ENCODE results near the gene NTM.

The NTM gene

DNA sequence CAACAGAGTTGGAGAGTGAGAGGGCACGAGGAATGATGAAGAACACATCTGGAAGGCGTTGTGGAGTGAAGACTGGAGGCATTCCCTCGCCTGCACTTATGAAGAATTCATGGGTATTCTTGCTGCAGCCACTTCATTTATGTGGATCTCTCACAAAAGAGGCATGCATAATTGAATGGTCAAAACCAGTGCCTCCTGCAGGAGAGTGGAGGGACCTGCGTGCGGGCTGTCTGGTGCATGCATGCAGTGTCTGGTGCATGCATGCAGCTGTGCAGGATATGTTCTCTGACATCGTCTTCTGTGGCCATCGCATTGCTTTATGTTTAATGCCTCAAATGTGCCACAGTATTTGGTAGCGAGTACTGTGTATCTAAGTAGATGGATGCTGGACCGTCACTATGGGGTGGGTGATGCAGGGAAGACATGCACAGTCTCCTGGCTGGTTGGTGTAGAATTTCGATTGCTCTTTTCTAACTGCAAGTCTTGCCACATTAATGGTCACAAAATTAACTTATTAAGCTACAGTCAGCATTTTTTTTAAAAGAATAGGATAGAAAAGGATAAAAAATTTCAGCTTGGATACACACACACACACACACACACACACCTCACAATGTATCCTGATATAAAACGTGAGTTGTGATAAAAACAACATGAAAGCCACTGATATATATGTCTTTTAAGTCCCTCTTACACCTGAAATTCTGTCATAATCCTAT is 20.9 kb upstream of the NTM start:
- H3K36me3 ChIP-seq (ENCODE audit: insufficient read depth, low read length) = no peaks in the 10 kb centered on the region
- H3K4me3 ChIP-seq (ENCODE audit: low read depth in 1 of 2, low read length in 2 of 2) = no peak overlapping the region
- H3K27ac ChIP-seq (ENCODE audit: low read depth, low read length) = no peak overlapping the region
- H3K27me3 ChIP-seq (ENCODE audit: control insufficient read depth in 1 of 2, insufficient read depth in 2 of 2, low read length in 2 of 2) = no peaks in the 10 kb centered on the region
- H3K9ac ChIP-seq (ENCODE audit: low read length) = no peak overlapping the region
- H3K4me1 ChIP-seq (ENCODE audit: insufficient read depth, low read length) = no peaks in the 10 kb centered on the region
- H3K9me3 ChIP-seq (ENCODE audit: low read length) = no peaks in the 10 kb centered on the region

- H3K4me1 ChIP-seq (ENCODE audit: insufficient read depth, low read length) = no peaks in the 10 kb centered on the region
Measured at GRCh38 chr11:131350872-131351271, 19.5 kb upstream of the NTM start.

DNA sequence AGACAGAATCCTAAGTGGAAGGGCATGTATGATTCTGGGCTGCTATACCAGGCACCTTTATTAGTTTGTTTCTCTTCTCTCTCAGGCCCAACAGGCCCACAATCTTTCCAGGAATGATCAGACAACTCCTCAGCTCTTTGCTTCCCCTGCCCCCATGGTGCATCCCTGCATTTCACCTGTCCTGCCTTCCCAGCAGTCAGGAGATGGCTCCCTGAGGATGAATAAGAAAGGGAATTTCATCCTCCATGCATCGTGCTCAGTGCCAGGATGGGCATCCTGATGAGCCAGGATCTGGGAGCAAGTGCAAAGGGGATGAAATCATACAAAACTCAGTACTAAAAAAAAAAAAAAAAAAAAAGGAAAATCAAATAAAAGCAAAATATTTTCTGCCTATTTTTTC is 18.6 kb upstream of the NTM start:
- Histone ChIP-seq H3K27me3 (ENCODE audit: control insufficient read depth in 1 of 2, insufficient read depth in 2 of 2, low read length in 2 of 2) (no peaks in the 10 kb centered on the region), H3K9me3 (ENCODE audit: low read length) (no peaks in the 10 kb centered on the region), H3K4me1 (ENCODE audit: insufficient read depth, low read length) (no peaks in the 10 kb centered on the region), H3K4me3 (ENCODE audit: low read depth in 1 of 2, low read length in 2 of 2) (no peak overlapping the region), H3K27ac (ENCODE audit: low read depth, low read length) (no peak overlapping the region), H3K9ac (ENCODE audit: low read length) (no peak overlapping the region), H3K36me3 (ENCODE audit: insufficient read depth, low read length) (no peaks in the 10 kb centered on the region)

More at GRCh38 chr11:131350872-131351271, 19.5 kb upstream of the NTM start:
- Histone ChIP-seq H3K4me3 (ENCODE audit: low read depth in 1 of 2, low read length in 2 of 2) (no peak overlapping the region), H3K9ac (ENCODE audit: low read length) (no peak overlapping the region), H3K27me3 (ENCODE audit: control insufficient read depth in 1 of 2, insufficient read depth in 2 of 2, low read length in 2 of 2) (no peaks in the 10 kb centered on the region), H3K36me3 (ENCODE audit: insufficient read depth, low read length) (no peaks in the 10 kb centered on the region), H3K9me3 (ENCODE audit: low read length) (no peaks in the 10 kb centered on the region), H3K27ac (ENCODE audit: low read depth, low read length) (no peak overlapping the region)

DNA sequence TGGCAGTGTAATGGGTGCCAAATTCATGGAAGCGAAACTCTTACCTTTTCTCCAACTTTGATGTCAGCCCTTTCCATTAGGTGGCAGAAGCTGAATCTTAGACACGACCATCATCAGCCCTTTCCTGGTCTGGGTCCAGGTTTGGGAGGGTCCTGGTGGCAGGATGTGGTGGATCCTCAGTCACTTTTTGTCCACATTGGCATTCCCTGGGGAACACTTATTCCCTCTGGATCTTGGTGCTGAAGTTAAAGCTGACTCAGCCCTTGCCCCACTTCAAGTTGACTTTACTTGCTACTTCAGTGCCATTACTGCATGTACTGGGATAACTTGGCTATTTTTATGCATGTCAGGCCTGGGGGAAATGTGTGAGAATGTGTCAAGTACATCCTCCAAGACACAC is 16.6 kb upstream of the NTM start:
- H3K27me3 ChIP-seq (ENCODE audit: control insufficient read depth in 1 of 2, insufficient read depth in 2 of 2, low read length in 2 of 2) = no peaks in the 10 kb centered on the region
- H3K36me3 ChIP-seq (ENCODE audit: insufficient read depth, low read length) = no peaks in the 10 kb centered on the region
- no peak overlapping the region for H3K27ac ChIP-seq (ENCODE audit: low read depth, low read length)
- H3K9ac ChIP-seq (ENCODE audit: low read length) = no peak overlapping the region
- H3K9me3 ChIP-seq (ENCODE audit: low read length) = no peaks in the 10 kb centered on the region
- no peaks in the 10 kb centered on the region for H3K4me1 ChIP-seq (ENCODE audit: insufficient read depth, low read length)
- no peak overlapping the region for H3K4me3 ChIP-seq (ENCODE audit: low read depth in 1 of 2, low read length in 2 of 2)

GRCh38 chr11:131354251-131354701 is 16.1 kb upstream of the NTM start:
- H3K27ac ChIP-seq (ENCODE audit: low read depth, low read length) = no peak overlapping the region
- H3K9me3 ChIP-seq (ENCODE audit: low read length) = no peaks in the 10 kb centered on the region
- no peaks in the 10 kb centered on the region for H3K27me3 ChIP-seq (ENCODE audit: control insufficient read depth in 1 of 2, insufficient read depth in 2 of 2, low read length in 2 of 2)
- H3K9ac ChIP-seq (ENCODE audit: low read length) = no peak overlapping the region
- no peak overlapping the region for H3K4me3 ChIP-seq (ENCODE audit: low read depth in 1 of 2, low read length in 2 of 2)
- H3K36me3 ChIP-seq (ENCODE audit: insufficient read depth, low read length) = no peaks in the 10 kb centered on the region
- H3K4me1 ChIP-seq (ENCODE audit: insufficient read depth, low read length) = no peaks in the 10 kb centered on the region

- H3K9ac ChIP-seq (ENCODE audit: low read length) = no peak overlapping the region
- H3K27ac ChIP-seq (ENCODE audit: low read depth, low read length) = no peak overlapping the region
- H3K4me1 ChIP-seq (ENCODE audit: insufficient read depth, low read length) = no peaks in the 10 kb centered on the region
- no peak overlapping the region for H3K4me3 ChIP-seq (ENCODE audit: low read depth in 1 of 2, low read length in 2 of 2)
- no peaks in the 10 kb centered on the region for H3K9me3 ChIP-seq (ENCODE audit: low read length)
- no peaks in the 10 kb centered on the region for H3K27me3 ChIP-seq (ENCODE audit: control insufficient read depth in 1 of 2, insufficient read depth in 2 of 2, low read length in 2 of 2)
- no peaks in the 10 kb centered on the region for H3K36me3 ChIP-seq (ENCODE audit: insufficient read depth, low read length)
Measured at GRCh38 chr11:131356206-131356605, 14.2 kb upstream of the NTM start.

DNA sequence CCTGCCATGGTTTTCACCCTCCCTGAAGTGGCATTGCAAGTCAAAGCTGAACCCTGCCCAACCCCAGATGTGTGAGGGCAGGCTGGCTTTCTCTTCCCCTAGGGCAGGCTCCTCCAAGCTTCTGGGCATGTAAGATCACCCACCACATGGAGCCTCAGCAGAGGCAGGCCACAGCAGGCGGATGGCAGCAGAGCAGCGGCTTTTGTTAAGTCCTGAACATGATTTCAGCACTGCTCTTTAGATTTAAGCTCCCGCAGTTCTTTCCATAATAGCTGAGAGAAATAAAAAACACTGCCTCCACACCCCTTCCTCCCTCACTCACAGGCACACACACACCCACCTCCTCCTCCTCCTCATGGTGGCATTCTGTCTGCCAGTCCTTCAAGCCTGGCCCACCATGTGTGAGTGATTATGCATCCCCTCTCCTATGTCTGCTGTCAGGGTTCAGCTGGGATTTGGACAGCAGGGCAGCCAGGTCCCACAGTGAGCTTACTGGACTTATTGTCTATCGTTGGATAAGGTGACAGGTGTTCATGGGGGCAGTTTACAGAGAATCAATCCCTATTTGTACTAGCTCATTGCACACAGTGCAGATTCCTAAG is 5.0 kb upstream of the NTM start:
- H3K9ac ChIP-seq (ENCODE audit: low read length) = no peak overlapping the region
- no peak overlapping the region for H3K4me3 ChIP-seq (ENCODE audit: low read depth in 1 of 2, low read length in 2 of 2)
- no peak overlapping the region for H3K27ac ChIP-seq (ENCODE audit: low read depth, low read length)
- H3K4me1 ChIP-seq (ENCODE audit: insufficient read depth, low read length) = no peaks in the 10 kb centered on the region
- no peaks in the 10 kb centered on the region for H3K27me3 ChIP-seq (ENCODE audit: control insufficient read depth in 1 of 2, insufficient read depth in 2 of 2, low read length in 2 of 2)
- no peaks in the 10 kb centered on the region for H3K9me3 ChIP-seq (ENCODE audit: low read length)
- H3K36me3 ChIP-seq (ENCODE audit: insufficient read depth, low read length) = no peaks in the 10 kb centered on the region

DNA sequence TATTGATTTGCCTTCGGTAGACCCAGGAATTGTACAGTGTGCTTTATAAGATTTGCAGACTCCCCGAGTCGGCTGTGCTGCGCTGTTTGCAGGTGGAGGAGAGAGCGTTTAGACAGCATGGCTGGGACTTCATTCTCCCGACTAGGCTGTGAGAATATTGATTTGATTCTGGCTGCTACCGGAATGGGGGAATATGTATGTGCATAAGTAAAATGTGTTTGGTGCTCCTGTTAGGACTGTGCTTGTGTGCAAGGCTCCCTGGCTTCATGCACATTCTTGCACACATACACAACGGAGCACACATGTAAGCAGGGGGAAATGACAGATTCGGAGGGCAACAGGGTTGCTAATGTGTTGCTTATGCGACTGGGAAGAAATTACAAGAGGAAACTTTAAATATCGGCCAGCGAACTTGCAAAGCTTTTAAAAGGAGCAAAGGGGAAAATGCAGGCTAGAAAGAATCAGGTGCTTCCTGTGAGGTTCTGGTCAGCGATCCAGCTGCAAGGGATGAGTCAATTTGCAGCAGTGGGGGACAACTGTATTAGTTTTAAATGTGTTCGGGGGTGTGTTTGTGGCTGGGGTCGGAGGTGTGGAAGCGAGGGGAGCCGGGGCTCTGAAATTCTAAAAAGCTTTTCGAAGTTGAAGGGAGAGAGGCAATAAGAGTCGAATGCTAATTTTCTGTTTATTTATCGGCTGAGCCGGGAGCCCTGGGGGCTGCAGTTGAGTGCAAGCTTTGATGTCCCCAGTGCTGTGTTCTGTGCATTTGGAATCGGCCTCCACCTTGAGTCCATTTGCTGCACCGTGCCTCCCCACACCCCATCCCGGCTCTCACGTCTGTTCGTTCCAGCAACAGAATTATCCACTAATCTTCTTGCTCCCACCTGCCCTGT is 731 bp downstream of the NTM start:
- H3K27ac ChIP-seq (ENCODE audit: low read depth, low read length) = peak overlapping the region; percentile 15
- no peak overlapping the region for H3K9ac ChIP-seq (ENCODE audit: low read length)
- no peaks in the 10 kb centered on the region for H3K36me3 ChIP-seq (ENCODE audit: insufficient read depth, low read length)
- no peaks in the 10 kb centered on the region for H3K9me3 ChIP-seq (ENCODE audit: low read length)
- peak overlapping the region; percentile 34 to 51 for H3K4me3 ChIP-seq (ENCODE audit: low read depth in 1 of 2, low read length in 2 of 2)
- H3K4me1 ChIP-seq (ENCODE audit: insufficient read depth, low read length) = peaks cover 4% of the 10 kb centered on the region
- no peaks in the 10 kb centered on the region for H3K27me3 ChIP-seq (ENCODE audit: control insufficient read depth in 1 of 2, insufficient read depth in 2 of 2, low read length in 2 of 2)

GRCh38 chr11:131371791-131372104 is 1.3 kb downstream of the NTM start:
- Histone ChIP-seq H3K4me3 (ENCODE audit: low read depth in 1 of 2, low read length in 2 of 2) (peak overlapping the region; percentile 28 to 51), H3K27me3 (ENCODE audit: control insufficient read depth in 1 of 2, insufficient read depth in 2 of 2, low read length in 2 of 2) (no peaks in the 10 kb centered on the region), H3K9ac (ENCODE audit: low read length) (no peak overlapping the region), H3K36me3 (ENCODE audit: insufficient read depth, low read length) (no peaks in the 10 kb centered on the region), H3K27ac (ENCODE audit: low read depth, low read length) (no peak overlapping the region), H3K4me1 (ENCODE audit: insufficient read depth, low read length) (peaks cover 4% of the 10 kb centered on the region), H3K9me3 (ENCODE audit: low read length) (no peaks in the 10 kb centered on the region)

DNA sequence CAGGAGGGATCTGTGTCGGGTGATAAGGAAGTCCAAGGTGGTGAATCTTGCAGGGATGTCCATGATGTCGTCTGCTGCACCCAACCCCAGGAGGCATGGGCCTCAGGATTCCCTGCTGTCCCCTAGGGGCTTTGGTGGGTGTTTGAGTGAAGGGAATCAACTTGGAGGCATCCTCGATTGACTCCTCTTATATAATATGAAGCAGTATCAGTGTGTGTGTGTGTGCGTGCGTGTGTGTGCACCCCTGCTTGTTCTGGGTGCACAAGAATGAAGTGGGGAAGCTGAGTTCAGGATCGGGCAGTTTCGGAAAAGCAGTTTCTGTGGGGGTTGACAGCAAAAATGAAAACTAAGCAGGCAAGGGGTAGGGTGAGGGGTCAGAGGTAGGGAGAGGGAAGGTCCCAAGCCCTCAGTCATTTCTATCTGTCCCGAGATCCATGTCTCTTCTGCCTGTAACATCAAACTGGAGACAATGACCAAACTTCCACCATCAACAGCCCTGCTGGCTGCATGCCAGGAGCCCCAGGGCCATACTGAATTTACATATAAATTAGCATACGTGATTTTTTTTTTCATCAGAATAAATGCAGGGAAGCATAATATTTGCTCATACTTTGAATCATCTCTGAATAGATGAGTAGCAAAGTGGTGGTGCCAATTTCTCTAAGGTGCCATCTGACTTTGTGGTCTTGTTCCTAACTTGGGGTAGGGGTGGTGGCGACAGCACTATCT is 2.0 kb downstream of the NTM start:
- no peak overlapping the region for H3K9ac ChIP-seq (ENCODE audit: low read length)
- no peaks in the 10 kb centered on the region for H3K27me3 ChIP-seq (ENCODE audit: control insufficient read depth in 1 of 2, insufficient read depth in 2 of 2, low read length in 2 of 2)
- no peaks in the 10 kb centered on the region for H3K36me3 ChIP-seq (ENCODE audit: insufficient read depth, low read length)
- H3K9me3 ChIP-seq (ENCODE audit: low read length) = no peaks in the 10 kb centered on the region
- no peak overlapping the region for H3K4me3 ChIP-seq (ENCODE audit: low read depth in 1 of 2, low read length in 2 of 2)
- no peak overlapping the region for H3K27ac ChIP-seq (ENCODE audit: low read depth, low read length)
- H3K4me1 ChIP-seq (ENCODE audit: insufficient read depth, low read length) = peaks cover 4% of the 10 kb centered on the region

- H3K4me1 ChIP-seq (ENCODE audit: insufficient read depth, low read length) = peaks cover 4% of the 10 kb centered on the region
- H3K9me3 ChIP-seq (ENCODE audit: low read length) = no peaks in the 10 kb centered on the region
- no peak overlapping the region for H3K27ac ChIP-seq (ENCODE audit: low read depth, low read length)
- H3K9ac ChIP-seq (ENCODE audit: low read length) = no peak overlapping the region
- H3K27me3 ChIP-seq (ENCODE audit: control insufficient read depth in 1 of 2, insufficient read depth in 2 of 2, low read length in 2 of 2) = no peaks in the 10 kb centered on the region
- no peak overlapping the region for H3K4me3 ChIP-seq (ENCODE audit: low read depth in 1 of 2, low read length in 2 of 2)
- no peaks in the 10 kb centered on the region for H3K36me3 ChIP-seq (ENCODE audit: insufficient read depth, low read length)
Measured at GRCh38 chr11:131373095-131373725, 2.8 kb downstream of the NTM start.
